Measurements from ENCODE around the gene PPP1R7. TPM values are rescaled to one million over a fixed set of nuclear protein-coding genes. Genes with fewer than 3 reads are reported as not detected.
A peak's percentile ranks its signal among the peaks of the same experiment; 100 is the strongest.

Gene PPP1R7
- total and polyA plus RNA-seq, 10 donors: 36.1 to 89.3 (median 48.8) TPM

DNA sequence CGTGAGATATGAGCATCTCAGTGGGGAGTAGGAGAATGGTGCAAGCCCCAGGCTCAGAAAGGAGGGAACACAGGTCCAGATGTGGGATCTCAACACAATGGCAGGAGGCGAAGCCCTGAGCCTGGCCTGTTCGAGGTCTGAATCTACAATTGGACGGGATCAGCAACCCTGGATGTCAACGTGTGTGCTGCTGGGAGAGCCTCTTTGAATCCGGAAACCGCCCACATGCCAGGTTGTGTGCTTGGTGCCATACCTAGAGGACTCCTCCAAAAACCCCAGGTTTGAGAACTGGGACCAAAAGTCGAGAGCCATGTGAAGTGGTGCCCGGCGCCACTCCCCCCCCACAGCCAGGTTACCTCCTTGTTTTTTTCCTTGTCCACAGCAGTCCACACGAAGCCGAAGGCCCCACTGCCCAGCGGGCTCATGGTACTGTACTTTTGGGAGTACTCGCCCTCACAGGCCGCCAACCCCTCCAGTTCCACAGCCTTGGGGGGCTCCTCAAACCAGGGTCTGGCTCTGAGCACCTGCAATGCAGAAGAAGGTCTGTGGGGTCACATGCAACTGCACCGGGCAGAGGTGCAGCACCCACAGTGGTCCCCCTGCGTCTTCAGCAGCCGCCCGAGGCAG, 27.8 kb upstream of the PPP1R7 start:
- no peak for TF ChIP-seq POLR2A (IDR thresholded peaks at IDR 0.05)
- no peak for TF ChIP-seq POLR2AphosphoS5 (IDR thresholded peaks at IDR 0.05)
- TF ChIP-seq CTCF (IDR thresholded peaks at IDR 0.05 in 8 of 11, conservative IDR thresholded peaks at IDR 0.05 in 3 of 11): no peak
- peaks cover 0 to 37% (median 3%) of the 10 kb centered on the region in 6 donors for H3K36me3 ChIP-seq
- no peak overlapping the region for H3K27ac ChIP-seq
- DNase-seq: no peak
- intact Hi-C loops (cut with DNase I; ENCODE audit: low total_unique reads): no loop called here
- H3K4me3 ChIP-seq: no peak overlapping the region
- no peaks in the 10 kb centered on the region for H3K27me3 ChIP-seq (replicated peaks in 1 of 7)
- peaks cover 0 to 5% (median 0%) of the 10 kb centered on the region in 8 donors for H3K9me3 ChIP-seq
- WGBS, 5 donors: 91 to 97% (median 95%) methylated on average over 19 of the region's 19 CpGs
- H3K4me1 ChIP-seq: peaks cover 0 to 29% (median 13%) of the 10 kb centered on the region in 6 donors

- WGBS, 5 donors: 90 to 94% (median 92%) methylated on average over 15 to 16 of the region's 16 CpGs
- no peak for DNase-seq
- peaks cover 0 to 37% (median 3%) of the 10 kb centered on the region in 6 donors for H3K36me3 ChIP-seq
- peak overlapping the region in 2 of 8 donors; percentile 13 to 36 for H3K27ac ChIP-seq
- H3K27me3 ChIP-seq (replicated peaks in 1 of 7): no peaks in the 10 kb centered on the region
- peaks cover 0 to 43% (median 26%) of the 10 kb centered on the region in 6 donors for H3K4me1 ChIP-seq
- H3K9me3 ChIP-seq: peaks cover 0 to 5% (median 0%) of the 10 kb centered on the region in 8 donors
- intact Hi-C loops (cut with DNase I; ENCODE audit: low total_unique reads): no loop called here
- no peak for TF ChIP-seq POLR2A (IDR thresholded peaks at IDR 0.05)
- TF ChIP-seq CTCF (IDR thresholded peaks at IDR 0.05 in 8 of 11, conservative IDR thresholded peaks at IDR 0.05 in 3 of 11): no peak
- TF ChIP-seq POLR2AphosphoS5 (IDR thresholded peaks at IDR 0.05): peak in 1 of 3 donors; percentile 36
- no peak overlapping the region for H3K4me3 ChIP-seq
Observed at GRCh38 chr2:241123816-241124536, 26.3 kb upstream of the PPP1R7 start.

GRCh38 chr2:241125626-241126025, 24.6 kb upstream of the PPP1R7 start:
- DNase-seq: no peak
- H3K36me3 ChIP-seq: peaks cover 0 to 42% (median 3%) of the 10 kb centered on the region in 6 donors
- TF ChIP-seq POLR2AphosphoS5 (IDR thresholded peaks at IDR 0.05) (peak in 1 of 3 donors; percentile 5), POLR2A (IDR thresholded peaks at IDR 0.05) (no peak)
- peak overlapping the region in 4 of 8 donors; percentile 9 to 84 (median 29) for H3K27ac ChIP-seq
- H3K4me3 ChIP-seq: no peak overlapping the region
- H3K9me3 ChIP-seq: peaks cover 0 to 4% (median 0%) of the 10 kb centered on the region in 8 donors
- intact Hi-C loops (cut with DNase I; ENCODE audit: low total_unique reads): no loop called here
- H3K4me1 ChIP-seq: peaks cover 0 to 53% (median 32%) of the 10 kb centered on the region in 6 donors
- no peaks in the 10 kb centered on the region for H3K27me3 ChIP-seq (replicated peaks in 1 of 7)
- 78 to 90% (median 86%) methylated on average over 13 of the region's 13 CpGs for WGBS, 5 donors

DNA sequence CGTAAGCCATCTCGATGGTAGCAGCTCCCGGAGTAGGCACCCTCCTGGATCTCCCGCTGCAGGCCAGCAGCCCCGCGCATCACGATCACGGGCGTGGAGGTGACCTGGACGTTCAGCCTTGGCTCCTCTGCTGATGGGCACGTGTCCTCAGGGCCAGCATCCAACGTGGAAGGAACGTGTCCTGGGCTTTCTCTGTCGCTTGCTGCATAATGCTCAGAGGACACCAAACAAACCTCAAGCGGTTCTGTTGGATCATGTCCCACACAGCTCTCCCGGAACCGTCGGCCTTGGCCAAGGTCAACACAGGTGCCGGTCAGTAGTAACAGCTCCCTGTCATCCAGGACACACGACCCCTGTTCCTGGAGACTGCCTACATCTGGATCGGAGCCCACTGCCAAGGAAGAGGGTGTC, 24.1 kb upstream of the PPP1R7 start:
- peak overlapping the region in 4 of 8 donors; percentile 11 to 84 (median 60) for H3K27ac ChIP-seq
- WGBS, 5 donors: 76 to 86% (median 82%) methylated on average over 21 of the region's 21 CpGs
- TF ChIP-seq POLR2AphosphoS5 (IDR thresholded peaks at IDR 0.05): peak in 1 of 3 donors; percentile 28
- TF ChIP-seq CTCF (IDR thresholded peaks at IDR 0.05 in 8 of 11, conservative IDR thresholded peaks at IDR 0.05 in 3 of 11): no peak
- TF ChIP-seq POLR2A (IDR thresholded peaks at IDR 0.05): no peak
- H3K4me3 ChIP-seq: no peak overlapping the region
- DNase-seq: no peak
- H3K4me1 ChIP-seq: peaks cover 0 to 53% (median 32%) of the 10 kb centered on the region in 6 donors
- intact Hi-C loops (cut with DNase I; ENCODE audit: low total_unique reads): no loop called here
- H3K9me3 ChIP-seq: no peaks in the 10 kb centered on the region
- H3K27me3 ChIP-seq (replicated peaks in 1 of 7): no peaks in the 10 kb centered on the region
- peaks cover 0 to 44% (median 3%) of the 10 kb centered on the region in 6 donors for H3K36me3 ChIP-seq
